SJCRH30 (cell line): ENCODE data around the gene RHBDL1. TPM values are rescaled to one million over a fixed set of nuclear protein-coding genes. Genes with fewer than 3 reads are reported as not detected.
A peak's percentile ranks its signal among the peaks of the same experiment; 100 is the strongest.
"Not testable (repeated sequence)": the region's sequence is repeated elsewhere in the genome, so short reads cannot be mapped to it uniquely, and the experiment has no call there.

Source experiments
- DNase-seq, 2 experiments: peaks; one replicate each; pipeline ENCODE4 v3.0.0-alpha.2; 2015 to 2020
- H3K27ac ChIP-seq: fragments of 250-450 bp; sonication (Bioruptor Pico); 2 replicates; pipeline ENCODE4 v1.5.1; 2020; ENCODE audit warnings: mild to moderate bottlenecking, moderate library complexity
- H3K27me3 ChIP-seq: fragments of 250-450 bp; sonication (Bioruptor Pico); 2 replicates; pipeline ENCODE4 v1.5.1; 2020; ENCODE audit warnings: mild to moderate bottlenecking, moderate library complexity
- H3K36me3 ChIP-seq: fragments of 250-450 bp; sonication (Bioruptor Pico); 2 replicates; pipeline ENCODE4 v1.5.1; 2020; ENCODE audit warnings: mild to moderate bottlenecking, moderate library complexity
- H3K4me1 ChIP-seq: fragments of 250-450 bp; sonication (Bioruptor Pico); 2 replicates; pipeline ENCODE4 v1.5.1; 2020; ENCODE audit warnings: mild to moderate bottlenecking, moderate library complexity
- H3K4me3 ChIP-seq: fragments of 250-450 bp; sonication (Bioruptor Pico); 2 replicates; pipeline ENCODE4 v1.5.1; 2020; ENCODE audit warnings: mild to moderate bottlenecking, moderate library complexity
- H3K9me3 ChIP-seq: fragments of 250-450 bp; sonication (Bioruptor Pico); replicated peaks from 2 replicates; pipeline ENCODE4 v1.5.1; 2020; ENCODE audit warnings: mild to moderate bottlenecking, moderate library complexity
- total RNA-seq: library from RNA; depleted of rRNA; stranded (reverse); fragments of >200 nt; shearing (Covaris generic); gene quantifications from 2 replicates; pipeline ENCODE4 v1.2.3, GENCODE V29; 2014

Gene RHBDL1
- total RNA-seq, 1 experiment from 2014 or later, result 2.5 TPM

DNA sequence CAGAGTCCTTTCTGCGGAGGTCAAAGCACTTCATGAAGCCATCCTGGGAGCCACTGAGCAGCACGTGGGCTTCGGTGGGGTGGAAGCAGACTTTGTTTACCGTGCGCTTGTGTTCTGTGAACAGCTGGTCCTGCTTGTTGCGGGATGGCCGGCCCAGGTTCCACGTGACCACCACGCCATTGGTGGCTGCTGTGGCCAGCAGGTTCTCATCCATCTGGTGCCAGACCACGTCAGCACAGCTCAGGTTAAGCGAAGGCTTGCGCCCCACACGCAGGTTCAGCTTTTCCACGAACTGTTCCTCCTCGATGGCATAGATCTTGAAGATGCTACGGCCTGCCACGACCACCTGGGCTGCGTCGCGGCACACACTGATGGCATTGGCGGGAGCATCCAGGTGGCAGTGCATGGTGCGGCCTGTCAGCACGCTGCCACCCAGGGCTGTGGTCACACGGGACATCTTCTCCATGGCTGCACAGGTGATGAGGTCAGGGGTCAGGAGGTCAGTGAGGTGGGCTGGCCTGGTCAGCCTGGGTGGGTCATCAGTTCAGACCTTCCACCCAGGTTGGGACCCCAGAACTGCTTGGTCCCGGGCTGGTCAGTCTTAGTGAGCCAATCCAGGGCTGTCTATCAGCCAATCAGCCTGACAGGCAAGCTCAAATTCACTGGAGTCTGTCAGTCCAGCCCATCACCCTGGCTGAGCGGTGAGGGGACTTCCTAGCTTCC is 13.9 kb downstream of the RHBDL1 start:
- no peaks in the 10 kb centered on the region for H3K4me1 ChIP-seq
- H3K27me3 ChIP-seq, result no peaks in the 10 kb centered on the region
- peak overlapping the region; percentile 57; the same call in 1 of the 2 replicates for H3K27ac ChIP-seq

DNA sequence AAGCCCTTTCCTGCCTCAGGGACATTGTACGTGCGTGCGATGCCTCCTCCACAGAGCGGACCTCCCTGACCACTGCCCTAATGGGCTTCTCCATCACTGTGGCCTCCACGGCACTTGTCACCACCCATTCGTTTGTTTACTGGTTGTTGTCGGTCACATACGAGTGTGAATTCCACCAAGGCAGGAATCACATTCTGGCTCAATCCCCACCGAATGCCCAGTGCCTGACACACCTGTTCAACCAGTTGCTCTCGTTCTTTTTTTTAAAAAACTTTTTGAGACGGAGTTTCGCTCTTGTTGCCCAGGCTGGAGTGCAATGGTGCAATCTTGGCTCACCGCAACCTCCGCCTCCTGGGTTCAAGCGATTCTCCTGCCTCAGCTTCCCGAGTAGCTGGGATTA is 15.8 kb downstream of the RHBDL1 start:
- not testable (repeated sequence) for H3K27ac ChIP-seq, H3K4me1 ChIP-seq, H3K27me3 ChIP-seq, H3K4me3 ChIP-seq, H3K9me3 ChIP-seq, H3K36me3 ChIP-seq, DNase-seq

More for the DNA sequence above, 13.9 kb downstream of the RHBDL1 start:
- H3K36me3 ChIP-seq, result peaks cover 3% of the 10 kb centered on the region; the same call in 1 of the 2 replicates
- H3K9me3 ChIP-seq, result no peaks in the 10 kb centered on the region
- no peak for DNase-seq
- peak overlapping the region; percentile 72 for H3K4me3 ChIP-seq

- no peaks in the 10 kb centered on the region for H3K36me3 ChIP-seq
- no peak for DNase-seq
- H3K9me3 ChIP-seq, result no peaks in the 10 kb centered on the region
- H3K4me3 ChIP-seq, result no peak overlapping the region
- H3K27ac ChIP-seq, result no peak overlapping the region
- H3K4me1 ChIP-seq, result no peaks in the 10 kb centered on the region
- no peaks in the 10 kb centered on the region for H3K27me3 ChIP-seq
Observed at GRCh38 chr16:692356-693108, 17.1 kb downstream of the RHBDL1 start.

DNA sequence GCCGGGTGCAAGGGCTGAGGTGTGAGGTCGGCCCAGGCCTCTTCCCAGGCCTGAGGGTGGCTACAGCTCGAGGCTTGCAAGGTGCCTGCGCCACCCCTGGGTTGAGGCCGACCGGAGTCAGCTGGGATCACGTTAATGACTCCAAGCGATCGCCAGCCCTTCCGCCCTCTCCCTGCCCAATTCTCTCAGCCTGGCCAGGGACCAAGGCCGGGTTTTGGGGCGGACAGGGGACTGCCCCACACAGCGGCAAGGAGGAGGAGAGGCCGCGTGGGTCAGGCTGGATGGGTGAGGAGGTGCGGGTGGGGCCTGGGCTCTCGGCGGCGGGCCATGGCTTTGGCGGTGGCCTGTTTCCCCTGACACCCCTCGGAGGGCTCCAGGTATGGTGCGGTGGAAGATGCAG is 17.9 kb downstream of the RHBDL1 start:
- no peaks in the 10 kb centered on the region for H3K9me3 ChIP-seq
- DNase-seq, result no peak
- no peak overlapping the region for H3K27ac ChIP-seq
- H3K4me3 ChIP-seq, result no peak overlapping the region
- H3K36me3 ChIP-seq, result no peaks in the 10 kb centered on the region
- no peaks in the 10 kb centered on the region for H3K27me3 ChIP-seq
- H3K4me1 ChIP-seq, result no peaks in the 10 kb centered on the region

GRCh38 chr16:693766-694165 is 18.3 kb downstream of the RHBDL1 start:
- H3K27me3 ChIP-seq, result no peaks in the 10 kb centered on the region
- no peak overlapping the region for H3K4me3 ChIP-seq

DNA sequence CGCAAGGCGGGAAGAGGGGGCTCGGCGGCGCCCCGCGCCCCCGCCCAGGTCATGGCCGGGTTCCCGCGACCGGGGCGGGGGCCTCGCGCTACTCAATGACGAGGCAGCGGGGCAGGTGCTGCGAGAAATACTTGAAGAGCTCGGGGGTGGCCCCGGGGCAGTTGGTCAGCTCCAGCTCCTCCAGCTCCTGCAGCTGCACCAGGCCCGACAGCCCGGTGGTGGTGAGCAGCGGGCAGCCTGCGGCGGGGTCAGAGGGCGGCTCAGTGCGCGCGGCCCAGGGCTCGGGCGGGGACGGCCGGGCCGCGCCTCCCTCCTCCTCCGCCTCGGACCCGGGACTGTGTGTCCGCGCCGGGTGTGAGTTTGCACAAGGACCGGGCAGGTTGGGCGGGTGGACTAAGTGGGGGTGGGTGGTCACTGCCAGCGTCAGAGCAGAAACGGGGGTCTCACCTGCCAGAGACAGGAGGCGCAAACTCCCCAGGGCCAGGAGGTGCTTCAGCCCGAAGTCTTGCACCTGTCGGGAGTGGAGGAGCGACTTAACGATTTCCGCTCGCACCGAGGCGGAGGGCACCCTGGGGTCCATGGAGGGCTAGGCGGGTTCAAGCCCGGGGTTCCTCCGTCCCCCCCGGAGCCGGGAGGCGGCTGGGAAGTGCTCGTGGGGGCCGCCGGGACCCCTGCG is 18.9 kb downstream of the RHBDL1 start:
- Histone ChIP-seq H3K27ac (no peak overlapping the region), H3K36me3 (no peaks in the 10 kb centered on the region), H3K27me3 (no peaks in the 10 kb centered on the region), H3K4me3 (no peak overlapping the region), H3K4me1 (no peaks in the 10 kb centered on the region), H3K9me3 (no peaks in the 10 kb centered on the region)
- DNase-seq, result no peak

More at GRCh38 chr16:693766-694165, 18.3 kb downstream of the RHBDL1 start:
- no peaks in the 10 kb centered on the region for H3K36me3 ChIP-seq
- no peaks in the 10 kb centered on the region for H3K4me1 ChIP-seq
- DNase-seq, result no peak
- H3K9me3 ChIP-seq, result no peaks in the 10 kb centered on the region
- no peak overlapping the region for H3K27ac ChIP-seq

GRCh38 chr16:694863-695354 is 19.4 kb downstream of the RHBDL1 start:
- H3K9me3 ChIP-seq, result no peaks in the 10 kb centered on the region
- no peaks in the 10 kb centered on the region for H3K4me1 ChIP-seq
- no peak overlapping the region for H3K4me3 ChIP-seq
- H3K27me3 ChIP-seq, result no peaks in the 10 kb centered on the region
- H3K36me3 ChIP-seq, result no peaks in the 10 kb centered on the region
- DNase-seq, result no peak
- no peak overlapping the region for H3K27ac ChIP-seq

- peak overlapping the region; percentile 42 for H3K4me3 ChIP-seq
- no peaks in the 10 kb centered on the region for H3K36me3 ChIP-seq
- H3K4me1 ChIP-seq, result no peaks in the 10 kb centered on the region
- no peak overlapping the region for H3K27ac ChIP-seq
- H3K27me3 ChIP-seq, result no peaks in the 10 kb centered on the region
- H3K9me3 ChIP-seq, result no peaks in the 10 kb centered on the region
- peak; percentile 58 to 64 for DNase-seq
Observed at GRCh38 chr16:695355-696089, 20.1 kb downstream of the RHBDL1 start.

- Histone ChIP-seq H3K36me3 (no peaks in the 10 kb centered on the region), H3K4me1 (no peaks in the 10 kb centered on the region), H3K27ac (no peak overlapping the region), H3K27me3 (peaks cover 29% of the 10 kb centered on the region), H3K9me3 (no peaks in the 10 kb centered on the region), H3K4me3 (no peak overlapping the region)
- DNase-seq, result no peak
Observed at GRCh38 chr16:698911-699671, 23.6 kb downstream of the RHBDL1 start.

DNA sequence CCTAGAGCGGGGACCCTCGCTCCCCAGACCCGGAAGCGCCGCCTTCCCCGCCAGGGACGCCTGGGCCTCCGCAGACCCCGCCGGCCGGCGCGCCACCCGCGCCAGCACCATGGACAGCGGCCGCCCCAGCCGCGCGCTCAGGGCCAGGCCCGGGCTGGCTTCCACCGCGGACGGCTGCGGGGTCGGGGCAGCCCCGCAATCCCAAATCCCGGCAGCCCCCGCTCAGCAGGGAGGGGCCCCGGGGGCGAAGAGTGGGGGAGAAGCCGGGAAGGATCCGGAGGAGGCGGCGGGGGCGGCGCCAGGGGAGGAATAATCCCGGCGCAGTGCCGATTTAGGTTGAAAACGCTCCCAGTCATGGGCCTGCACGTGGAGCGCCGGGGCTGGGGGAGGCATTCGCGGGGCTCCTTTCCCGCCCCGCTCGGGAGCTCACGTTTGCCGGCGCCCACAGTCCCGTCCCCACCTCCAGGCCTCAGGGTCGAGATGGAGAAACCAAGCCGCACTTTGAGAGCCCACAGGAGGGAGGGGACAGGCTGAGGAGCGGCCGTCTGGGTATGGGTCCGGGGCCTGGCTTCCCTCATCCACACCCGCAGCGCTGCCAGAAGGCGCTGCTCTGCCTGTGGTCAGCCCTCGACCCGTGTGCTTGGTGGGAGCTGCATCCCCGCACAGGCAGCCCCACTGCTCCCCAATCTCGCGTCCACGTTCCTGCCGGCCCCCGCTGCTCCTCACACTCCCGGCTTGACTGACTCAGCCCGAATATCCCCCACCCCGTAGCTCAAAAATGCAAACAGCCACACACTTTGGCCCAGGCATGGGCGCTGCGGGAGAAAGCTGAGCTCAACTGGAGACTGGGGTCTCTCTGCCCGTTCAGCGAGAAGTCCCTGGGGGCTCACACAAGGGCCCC is 25.5 kb downstream of the RHBDL1 start:
- Histone ChIP-seq H3K27me3 (peaks cover 35% of the 10 kb centered on the region), H3K4me3 (no peak overlapping the region), H3K36me3 (no peaks in the 10 kb centered on the region), H3K4me1 (no peaks in the 10 kb centered on the region), H3K27ac (no peak overlapping the region), H3K9me3 (no peaks in the 10 kb centered on the region)
- no peak for DNase-seq

GRCh38 chr16:702341-702740 is 26.9 kb downstream of the RHBDL1 start:
- Histone ChIP-seq H3K4me3 (no peak overlapping the region), H3K27ac (no peak overlapping the region), H3K4me1 (no peaks in the 10 kb centered on the region), H3K27me3 (peaks cover 35% of the 10 kb centered on the region), H3K9me3 (no peaks in the 10 kb centered on the region), H3K36me3 (no peaks in the 10 kb centered on the region)
- no peak for DNase-seq

GRCh38 chr16:703406-703805 is 27.9 kb downstream of the RHBDL1 start:
- H3K4me1 ChIP-seq, result no peaks in the 10 kb centered on the region
- H3K27me3 ChIP-seq, result peaks cover 35% of the 10 kb centered on the region
- H3K9me3 ChIP-seq, result no peaks in the 10 kb centered on the region
- no peak overlapping the region for H3K4me3 ChIP-seq
- no peak overlapping the region for H3K27ac ChIP-seq
- no peaks in the 10 kb centered on the region for H3K36me3 ChIP-seq
- no peak for DNase-seq

- Histone ChIP-seq H3K36me3 (no peaks in the 10 kb centered on the region), H3K4me3 (no peak overlapping the region), H3K4me1 (no peaks in the 10 kb centered on the region), H3K27me3 (peaks cover 35% of the 10 kb centered on the region), H3K27ac (no peak overlapping the region), H3K9me3 (no peaks in the 10 kb centered on the region)
- no peak for DNase-seq
Observed at GRCh38 chr16:704047-704446, 28.6 kb downstream of the RHBDL1 start.
